ENCODE results near the gene GDI1. TPM values are rescaled to one million over a fixed set of nuclear protein-coding genes. Genes with fewer than 3 reads are reported as not detected.

GDI1 gene
- total and polyA plus RNA-seq, 9 of the 15 experiments (the other 6 are each of a cell fraction or from before 2014, with no cell fraction given): 0.97 to 82.6 (median 37.5) TPM

DNA sequence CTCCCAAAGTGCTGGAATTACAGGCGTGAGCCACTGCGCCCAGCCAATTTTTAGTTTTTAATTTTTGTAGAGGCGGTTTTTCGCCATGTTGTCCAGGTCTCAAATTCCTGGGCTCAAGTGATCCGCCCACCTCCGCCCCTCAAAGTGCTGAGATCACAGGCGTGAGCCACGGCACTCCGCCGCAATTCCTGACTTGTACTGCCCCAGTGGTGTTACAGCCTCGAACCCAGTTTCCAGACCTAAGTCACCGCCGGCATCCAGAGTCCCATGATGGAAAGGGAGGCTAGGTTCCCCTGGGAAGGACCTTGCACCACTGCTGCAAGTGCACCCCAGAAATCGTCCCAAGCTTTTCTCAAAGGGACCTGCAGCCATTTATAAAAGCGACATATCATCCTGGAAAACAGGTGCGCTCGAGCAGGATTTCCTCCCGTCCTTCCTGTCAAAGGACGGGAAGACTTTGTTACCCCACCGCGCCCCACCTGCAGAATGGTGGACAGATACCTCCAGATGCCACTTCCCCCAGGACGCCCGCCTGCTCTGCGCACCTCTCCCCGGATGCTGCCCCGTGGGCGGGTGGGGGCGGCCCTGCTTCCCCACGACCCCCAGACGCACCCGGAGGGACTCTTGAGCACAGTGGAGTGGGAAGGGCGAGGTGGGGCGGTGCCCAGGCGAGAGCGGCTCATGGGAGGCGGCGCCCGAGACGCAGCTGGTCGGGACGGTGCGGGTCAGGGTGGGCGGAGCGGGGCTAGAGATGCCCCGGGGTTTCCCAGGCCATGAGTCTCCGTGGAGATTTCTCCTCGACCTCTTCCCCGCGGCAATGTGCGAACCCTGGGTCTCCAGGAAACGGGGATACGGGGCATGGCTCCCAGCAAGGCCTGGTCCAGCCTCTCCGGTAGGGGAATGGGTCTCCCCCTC is 39.7 kb upstream of the GDI1 start (continued):
- TF ChIP-seq PCBP2 (IDR thresholded peaks at IDR 0.05; ENCODE audit: low read depth, low read length, poor library complexity, severe bottlenecking) (no peak), NFXL1 (CRISPR knock-in tag; IDR thresholded peaks at IDR 0.05) (no peak), BMI1 (IDR thresholded peaks at IDR 0.05; ENCODE audit: low read length) (no peak), ARHGAP35 (IDR thresholded peaks at IDR 0.05; ENCODE audit: partially characterized antibody) (no peak), BHLHE40 (IDR thresholded peaks at IDR 0.05; ENCODE audit: low read length) (no peak), EGR1 (conservative IDR thresholded peaks at IDR 0.05) (peak; percentile 78), ARID2 (IDR thresholded peaks at IDR 0.05) (no peak)
- TF ChIP-seq, protein P1, sequence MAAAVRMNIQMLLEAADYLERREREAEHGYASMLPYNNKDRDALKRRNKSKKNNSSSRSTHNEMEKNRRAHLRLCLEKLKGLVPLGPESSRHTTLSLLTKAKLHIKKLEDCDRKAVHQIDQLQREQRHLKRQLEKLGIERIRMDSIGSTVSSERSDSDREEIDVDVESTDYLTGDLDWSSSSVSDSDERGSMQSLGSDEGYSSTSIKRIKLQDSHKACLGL (CRISPR knock-in tag; IDR thresholded peaks at IDR 0.05; ENCODE audit: borderline replicate concordance, poor library complexity, severe bottlenecking): no peak
- TF ChIP-seq, protein P2, sequence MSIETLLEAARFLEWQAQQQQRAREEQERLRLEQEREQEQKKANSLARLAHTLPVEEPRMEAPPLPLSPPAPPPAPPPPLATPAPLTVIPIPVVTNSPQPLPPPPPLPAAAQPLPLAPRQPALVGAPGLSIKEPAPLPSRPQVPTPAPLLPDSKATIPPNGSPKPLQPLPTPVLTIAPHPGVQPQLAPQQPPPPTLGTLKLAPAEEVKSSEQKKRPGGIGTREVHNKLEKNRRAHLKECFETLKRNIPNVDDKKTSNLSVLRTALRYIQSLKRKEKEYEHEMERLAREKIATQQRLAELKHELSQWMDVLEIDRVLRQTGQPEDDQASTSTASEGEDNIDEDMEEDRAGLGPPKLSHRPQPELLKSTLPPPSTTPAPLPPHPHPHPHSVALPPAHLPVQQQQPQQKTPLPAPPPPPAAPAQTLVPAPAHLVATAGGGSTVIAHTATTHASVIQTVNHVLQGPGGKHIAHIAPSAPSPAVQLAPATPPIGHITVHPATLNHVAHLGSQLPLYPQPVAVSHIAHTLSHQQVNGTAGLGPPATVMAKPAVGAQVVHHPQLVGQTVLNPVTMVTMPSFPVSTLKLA (conservative IDR thresholded peaks at IDR 0.05): no peak
